Eye (tissue), 1 donor: ENCODE measurements around the gene LIN28B.

Source experiments
- DNase-seq: peaks from one replicate; pipeline ENCODE4 v3.0.0-alpha.2; 2015

LIN28B gene

GRCh38 chr6:104956731-104957294 lies at the start of gene LIN28B:
LIN28B (plus strand) TSS chr6:104957107; CDS start chr6:104957251, 144 bp downstream.
- DNase-seq, result peak; percentile 87

- DNase-seq, result no peak
Measured at GRCh38 chr6:104908031-104908887, 48.6 kb upstream of the LIN28B start.

GRCh38 chr6:104908888-104909525 lies 47.9 kb upstream of the LIN28B start:
- no peak for DNase-seq

GRCh38 chr6:104921896-104922295 lies 35.0 kb upstream of the LIN28B start:
- DNase-seq, result no peak

GRCh38 chr6:104928141-104928540 lies 28.8 kb upstream of the LIN28B start:
- DNase-seq, result no peak

- no peak for DNase-seq
Measured at GRCh38 chr6:104929353-104929752, 27.6 kb upstream of the LIN28B start.

GRCh38 chr6:104930939-104931338 lies 26.0 kb upstream of the LIN28B start:
- no peak for DNase-seq

- no peak for DNase-seq
Measured at GRCh38 chr6:104936766-104937535, 20.0 kb upstream of the LIN28B start.

GRCh38 chr6:104940238-104940892 lies 16.5 kb upstream of the LIN28B start:
- DNase-seq, result peak; percentile 72

- DNase-seq, result peak; percentile 88
Measured at GRCh38 chr6:104940893-104941728, 15.8 kb upstream of the LIN28B start.

GRCh38 chr6:104941729-104942091 lies 15.2 kb upstream of the LIN28B start:
- no peak for DNase-seq

GRCh38 chr6:104943781-104944180 lies 13.1 kb upstream of the LIN28B start:
- DNase-seq, result peak; percentile 78

- DNase-seq, result no peak
Measured at GRCh38 chr6:104949206-104949605, 7.7 kb upstream of the LIN28B start.

GRCh38 chr6:104951677-104952076 lies 5.2 kb upstream of the LIN28B start:
- DNase-seq, result peak; percentile 15

GRCh38 chr6:104952911-104953399 lies 4.0 kb upstream of the LIN28B start:
- peak; percentile 70 for DNase-seq

- peak; percentile 71 for DNase-seq
Measured at GRCh38 chr6:104953400-104954189, 3.3 kb upstream of the LIN28B start.

GRCh38 chr6:104954190-104954797 lies 2.6 kb upstream of the LIN28B start:
- DNase-seq, result peak; percentile 59

- DNase-seq, result peak; percentile 44
Measured at GRCh38 chr6:104955491-104955890, 1.4 kb upstream of the LIN28B start.

- DNase-seq, result peak; percentile 78
Measured at GRCh38 chr6:104955927-104956730, 778 bp upstream of the LIN28B start.
